GM23338 (cell line): Measurements from ENCODE around the gene PRSS27. TPM values are rescaled to one million over a fixed set of nuclear protein-coding genes. Genes with fewer than 3 reads are reported as not detected.

Experiments
- ATAC-seq: fragments of 200-7000 bp; cut with Tn5 transposase; 3 replicates; pipeline ENCODE4 v1.9.1; 2020
- DNase-seq: peaks from one replicate; pipeline ENCODE4 v3.0.0-alpha.2; 2015; ENCODE audit warnings: low spot score
- H2AFZ ChIP-seq: fragments of 200-600 bp; sonication (generic); 2 replicates; pipeline ENCODE4 v1.8.0; 2016; ENCODE audit warnings: antibody characterized with exemption, mild to moderate bottlenecking, moderate library complexity
- H3F3A ChIP-seq: fragments of 200-600 bp; sonication (generic); replicated peaks from 2 replicates; pipeline ENCODE4 v1.8.0; 2017; ENCODE audit warnings: antibody characterized with exemption, mixed run types, low read depth
- H3K27ac ChIP-seq: fragments of 200-600 bp; sonication (generic); 2 replicates; pipeline ENCODE4 v1.6.1; 2016; ENCODE audit warnings: low read depth
- H3K27me3 ChIP-seq: fragments of 200-600 bp; sonication (generic); 2 replicates; pipeline ENCODE4 v1.8.0; 2016; ENCODE audit warnings: mild to moderate bottlenecking, mixed run types, moderate library complexity; ENCODE audit not compliant: insufficient read depth
- H3K36me3 ChIP-seq: fragments of 200-600 bp; sonication (generic); 2 replicates; pipeline ENCODE4 v1.8.0; 2016; ENCODE audit warnings: mild to moderate bottlenecking; ENCODE audit not compliant: insufficient read depth
- H3K4me1 ChIP-seq: fragments of 200-600 bp; sonication (generic); 2 replicates; pipeline ENCODE4 v1.8.0; 2016; ENCODE audit warnings: mild to moderate bottlenecking, moderate library complexity; ENCODE audit not compliant: insufficient read depth
- H3K4me2 ChIP-seq: fragments of 200-600 bp; sonication (generic); 2 replicates; pipeline ENCODE4 v1.7.1; 2017; ENCODE audit warnings: mixed run types
- H3K4me3 ChIP-seq: fragments of 200-600 bp; sonication (generic); 2 replicates; pipeline ENCODE4 v1.6.1; 2016; ENCODE audit warnings: mixed run types
- H3K79me2 ChIP-seq: fragments of 200-600 bp; sonication (generic); replicated peaks from 2 replicates; pipeline ENCODE4 v1.8.0; 2017; ENCODE audit warnings: mild to moderate bottlenecking; ENCODE audit not compliant: insufficient read depth
- H3K9me2 ChIP-seq: fragments of 200-600 bp; sonication (generic); 2 replicates; pipeline ENCODE4 v1.8.0; 2017; ENCODE audit not compliant: insufficient read depth
- H4K20me1 ChIP-seq: fragments of 200-600 bp; sonication (generic); replicated peaks from 2 replicates; pipeline ENCODE4 v1.8.0; 2017; ENCODE audit warnings: mild to moderate bottlenecking; ENCODE audit not compliant: insufficient read depth
- H3K27ac Mint-ChIP-seq: 2 replicates; pipeline ENCODE4 v1.8.0; 2020; ENCODE audit warnings: inconsistent platforms, mild to moderate bottlenecking, moderate library complexity, mixed read lengths
- H3K27me3 Mint-ChIP-seq: 3 replicates; pipeline ENCODE4 v1.8.0; 2022; ENCODE audit warnings: low read depth, mild to moderate bottlenecking, moderate library complexity, mixed read lengths, inconsistent platforms; ENCODE audit not compliant: insufficient read depth, poor library complexity
- H3K36me3 Mint-ChIP-seq: 3 replicates; pipeline ENCODE4 v1.8.0; 2021; ENCODE audit warnings: low read depth, mild to moderate bottlenecking, inconsistent platforms, moderate library complexity, mixed read lengths
- H3K4me1 Mint-ChIP-seq: 3 replicates; pipeline ENCODE4 v1.8.0; 2020; ENCODE audit warnings: mild to moderate bottlenecking, inconsistent platforms, mixed read lengths
- H3K4me3 Mint-ChIP-seq: 3 replicates; pipeline ENCODE4 v1.8.0; 2021; ENCODE audit warnings: moderate library complexity, mild to moderate bottlenecking, inconsistent platforms, mixed read lengths
- H3K9me3 Mint-ChIP-seq: 3 replicates; pipeline ENCODE4 v1.8.0; 2020; ENCODE audit warnings: moderate library complexity, mild to moderate bottlenecking, inconsistent platforms, mixed read lengths
- EZH2phosphoT487 ChIP-seq: fragments of 200-600 bp; sonication (generic); IDR thresholded peaks from one replicate; pipeline ENCODE4 v1.8.1; 2018; ENCODE audit warnings: antibody characterized with exemption; ENCODE audit not compliant: unreplicated experiment
- JUNB ChIP-seq: IDR thresholded peaks from one replicate; pipeline ENCODE4 v1.6.1; 2016; ENCODE audit warnings: antibody characterized with exemption; ENCODE audit not compliant: unreplicated experiment
- ZNF114 ChIP-seq: fragments of 250-450 bp; sonication (Bioruptor Pico); IDR thresholded peaks from 2 replicates; pipeline ENCODE4 v1.5.0; 2020; ENCODE audit warnings: mild to moderate bottlenecking, moderate library complexity
- ZNF331 ChIP-seq: fragments of 250-450 bp; sonication (Bioruptor Pico); IDR thresholded peaks from 2 replicates; pipeline ENCODE4 v1.5.0; 2020; ENCODE audit warnings: low read depth, mild to moderate bottlenecking, moderate library complexity
- ZNF462 ChIP-seq: fragments of 250-450 bp; sonication (Bioruptor Pico); IDR thresholded peaks from 2 replicates; pipeline ENCODE4 v1.5.0; 2020; ENCODE audit warnings: mild to moderate bottlenecking, moderate library complexity
- polyA plus RNA-seq: library from polyadenylated mRNA; unstranded; fragments of >200 nt; fragmentation: Nextera tagmentation; extraction: Ambion mirVana; gene quantifications from 2 replicates; pipeline ENCODE4 v1.2.1, GENCODE V29; 2016
- total RNA-seq: library from RNA; depleted of rRNA; stranded (reverse); fragments of >200 nt; shearing (Covaris generic); gene quantifications from 2 replicates; pipeline ENCODE4 v1.2.3, GENCODE V29; 2014

The PRSS27 gene
- total and polyA plus RNA-seq, 2 experiments from 2014 or later, result 0.73 to 1.6 TPM

DNA sequence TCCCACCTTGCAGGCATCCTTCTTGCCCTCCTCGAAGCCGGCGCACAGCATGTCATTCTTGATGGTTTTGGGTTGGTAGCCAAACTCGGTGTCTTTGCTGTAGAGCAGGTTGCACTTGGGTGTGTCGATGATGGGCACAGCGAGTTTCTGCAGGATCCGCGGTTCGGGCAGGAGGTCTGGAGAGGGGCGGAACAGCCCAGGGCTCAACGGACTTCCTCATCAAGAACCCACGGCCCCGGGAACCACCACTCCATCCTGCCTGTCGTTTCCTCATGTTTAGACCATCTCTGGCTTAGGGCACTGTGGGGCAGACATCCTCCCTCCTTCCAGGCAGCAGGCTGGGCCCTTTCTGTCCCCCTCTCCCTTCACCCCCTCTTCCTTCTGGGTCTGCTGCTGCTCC, 6.5 kb downstream of the PRSS27 start (continued):
- TF ChIP-seq ZNF331 (CRISPR knock-in tag), result no peak
- TF ChIP-seq ZNF462 (CRISPR knock-in tag), result no peak

DNA sequence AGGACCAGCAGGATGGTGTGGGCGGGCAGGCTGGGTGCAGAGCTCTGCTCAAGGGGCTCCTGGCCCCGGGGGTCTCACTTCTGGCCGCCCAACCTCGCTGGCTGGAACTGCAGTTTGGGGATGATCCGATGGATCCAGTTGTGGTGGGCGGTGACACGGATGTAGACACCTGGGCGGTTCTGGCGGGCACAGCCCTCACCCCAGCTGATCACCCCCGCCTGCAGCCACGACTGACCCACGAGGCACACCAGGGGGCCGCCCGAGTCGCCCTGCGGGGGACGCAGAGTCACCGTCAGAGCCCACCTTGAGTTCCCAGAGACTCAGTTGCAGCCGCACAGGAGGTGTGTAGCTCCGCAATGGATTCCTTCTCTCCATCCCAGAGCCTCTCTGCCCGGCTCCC, 7.5 kb downstream of the PRSS27 start:
- Histone ChIP-seq H3K27ac (no peak overlapping the region), H3K4me1 (no peaks in the 10 kb centered on the region), H3K4me3 (no peak overlapping the region), H3K4me2 (no peak overlapping the region), H2AFZ (no peak overlapping the region), H3K36me3 (0 out of 2 replicates have a peak, but pooled peaks cover 5% of the 10 kb centered on the region), H3K9me2 (no peaks in the 10 kb centered on the region), H3K79me2 (no peaks in the 10 kb centered on the region), H3K27me3 (no peaks in the 10 kb centered on the region), H4K20me1 (no peaks in the 10 kb centered on the region; the same call in 1 of the 2 replicates), H3F3A (no peaks in the 10 kb centered on the region)
- H3K36me3 Mint-ChIP-seq, result peaks cover 9% of the 10 kb centered on the region
- no peak overlapping the region for H3K4me3 Mint-ChIP-seq
- peaks cover 17% of the 10 kb centered on the region for H3K27me3 Mint-ChIP-seq
- DNase-seq (no peak), ATAC-seq (no peak)
- H3K9me3 Mint-ChIP-seq, result no peaks in the 10 kb centered on the region
- TF ChIP-seq ZNF114 (CRISPR knock-in tag) (no peak), EZH2phosphoT487 (no peak), JUNB (no peak)
- H3K4me1 Mint-ChIP-seq, result peaks cover 4% of the 10 kb centered on the region; the same call in 2 of the 3 replicates
- no peak overlapping the region for H3K27ac Mint-ChIP-seq
